Effector memory CD8-positive, alpha-beta T cell (primary cell): ENCODE data around the gene UCN3.
"Not testable (repeated sequence)": the region's sequence is repeated elsewhere in the genome, so short reads cannot be mapped to it uniquely, and the experiment has no call there.

Experiments used
- ATAC-seq: fragments of 150-1000 bp; cut with Tn5 transposase; replicated peaks from 2 replicates; pipeline ENCODE4 v1.10.0; 2021; ENCODE audit warnings: mild to moderate bottlenecking, moderate library complexity
- DNase-seq, 3 experiments: peaks; one replicate each; pipeline ENCODE4 v3.0.0; 2021
- H3K27ac Mint-ChIP-seq, 2 donors: one replicate each; pipeline ENCODE4 v1.8.0; 2022; ENCODE audit warnings: mild to moderate bottlenecking in 2 of 2, mixed read lengths in 2 of 2, moderate library complexity in 2 of 2
- H3K27me3 Mint-ChIP-seq, 2 donors: one replicate each; pipeline ENCODE4 v1.8.0; 2022; ENCODE audit warnings: mixed read lengths in 2 of 2
- H3K36me3 Mint-ChIP-seq: one replicate; pipeline ENCODE4 v1.8.0; 2022; ENCODE audit warnings: mild to moderate bottlenecking, moderate library complexity, mixed read lengths; ENCODE audit not compliant: insufficient read depth
- H3K4me1 Mint-ChIP-seq, 2 donors: one replicate each; pipeline ENCODE4 v1.8.0; 2022; ENCODE audit warnings: low read depth in 2 of 2, mixed read lengths in 2 of 2
- H3K4me3 Mint-ChIP-seq, 2 donors: one replicate each; pipeline ENCODE4 v1.8.0; 2022; ENCODE audit warnings: mild to moderate bottlenecking in 2 of 2, mixed read lengths in 2 of 2, moderate library complexity in 2 of 2
- H3K9me3 Mint-ChIP-seq, 2 donors: one replicate each; pipeline ENCODE4 v1.8.0; 2022; ENCODE audit warnings: mixed read lengths in 2 of 2

The UCN3 gene

GRCh38 chr10:5373891-5374611 lies 9.3 kb downstream of the UCN3 start:
- H3K4me3 Mint-ChIP-seq: no peak overlapping the region
- no peak overlapping the region for H3K27ac Mint-ChIP-seq
- H3K4me1 Mint-ChIP-seq: no peaks in the 10 kb centered on the region
- peaks cover 9 to 10% of the 10 kb centered on the region in 2 donors for H3K9me3 Mint-ChIP-seq
- no peak for DNase-seq
- H3K36me3 Mint-ChIP-seq: no peaks in the 10 kb centered on the region
- H3K27me3 Mint-ChIP-seq: peaks cover 18 to 21% of the 10 kb centered on the region in 2 donors
- ATAC-seq: no peak

DNA sequence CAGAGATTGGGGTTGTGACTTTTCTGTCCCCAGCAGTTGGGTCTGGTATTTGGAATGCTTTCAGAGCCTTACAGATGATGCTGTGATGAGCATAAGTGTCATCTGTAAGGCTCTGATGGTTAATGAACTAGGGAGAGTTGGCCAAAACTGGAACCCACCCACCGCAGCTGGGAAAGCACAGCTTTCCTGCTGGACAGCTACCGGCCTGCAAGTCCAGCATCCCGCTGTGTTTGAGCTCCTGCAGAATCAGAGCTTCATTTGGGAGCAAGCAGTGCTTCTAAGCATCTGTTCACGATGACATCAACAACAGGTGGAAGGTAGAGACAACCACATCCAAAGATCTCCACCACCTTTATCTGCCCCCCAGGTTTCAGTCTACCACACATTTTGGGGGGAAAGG lies 11.7 kb downstream of the UCN3 start:
- ATAC-seq: no peak
- H3K27ac Mint-ChIP-seq: no peak overlapping the region
- DNase-seq: no peak
- no peaks in the 10 kb centered on the region for H3K36me3 Mint-ChIP-seq
- no peaks in the 10 kb centered on the region for H3K4me1 Mint-ChIP-seq
- H3K4me3 Mint-ChIP-seq: no peak overlapping the region
- H3K27me3 Mint-ChIP-seq: peaks cover 18 to 21% of the 10 kb centered on the region in 2 donors
- no peaks in the 10 kb centered on the region for H3K9me3 Mint-ChIP-seq

- H3K4me1 Mint-ChIP-seq, H3K27ac Mint-ChIP-seq, H3K36me3 Mint-ChIP-seq, ATAC-seq, DNase-seq, H3K9me3 Mint-ChIP-seq, H3K4me3 Mint-ChIP-seq: not testable (repeated sequence)
- peaks cover 13 to 16% of the 10 kb centered on the region in 2 donors for H3K27me3 Mint-ChIP-seq
Measured at GRCh38 chr10:5379202-5379601, 14.4 kb downstream of the UCN3 start.

DNA sequence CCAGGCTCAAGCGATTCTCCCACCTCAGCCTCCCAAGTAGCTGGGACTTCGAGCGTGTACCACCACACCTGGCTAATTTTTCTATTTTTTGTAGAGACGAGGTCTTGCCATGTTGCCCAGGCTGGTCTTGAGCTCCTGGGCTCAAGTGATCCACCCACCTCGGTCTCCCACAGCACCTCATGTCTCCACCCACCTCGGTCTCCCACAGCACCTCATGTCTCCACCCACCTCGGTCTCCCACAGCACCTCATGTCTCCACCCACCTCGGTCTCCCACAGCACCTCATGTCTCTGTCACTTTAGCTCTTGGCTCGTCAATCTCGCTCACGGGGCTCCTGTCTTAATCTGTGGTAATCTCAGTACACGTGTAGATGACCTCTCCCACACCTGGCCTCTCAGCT lies 15.6 kb downstream of the UCN3 start:
- H3K36me3 Mint-ChIP-seq, H3K4me3 Mint-ChIP-seq, DNase-seq, H3K27me3 Mint-ChIP-seq, H3K9me3 Mint-ChIP-seq, H3K27ac Mint-ChIP-seq, H3K4me1 Mint-ChIP-seq, ATAC-seq: not testable (repeated sequence)

DNA sequence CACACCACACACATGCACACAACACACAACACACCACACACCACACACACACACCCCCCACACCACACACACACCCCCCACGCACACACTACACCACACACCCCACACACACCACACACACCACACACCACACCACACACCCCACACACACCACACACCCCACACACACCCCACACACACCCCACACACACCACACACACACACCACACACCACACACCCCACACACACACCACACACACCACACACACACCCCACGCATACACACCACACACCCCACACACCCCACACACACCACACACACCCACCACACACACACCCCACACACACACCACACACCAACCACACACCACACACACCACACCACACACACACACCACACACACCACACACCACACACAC lies 16.4 kb downstream of the UCN3 start:
- Mint-ChIP-seq H3K27me3 (peaks cover 4 to 6% of the 10 kb centered on the region in 2 donors), H3K36me3 (no peaks in the 10 kb centered on the region), H3K9me3 (no peaks in the 10 kb centered on the region), H3K4me1 (no peaks in the 10 kb centered on the region), H3K4me3 (no peak overlapping the region), H3K27ac (no peak overlapping the region)
- no peak for DNase-seq
- ATAC-seq: no peak

DNA sequence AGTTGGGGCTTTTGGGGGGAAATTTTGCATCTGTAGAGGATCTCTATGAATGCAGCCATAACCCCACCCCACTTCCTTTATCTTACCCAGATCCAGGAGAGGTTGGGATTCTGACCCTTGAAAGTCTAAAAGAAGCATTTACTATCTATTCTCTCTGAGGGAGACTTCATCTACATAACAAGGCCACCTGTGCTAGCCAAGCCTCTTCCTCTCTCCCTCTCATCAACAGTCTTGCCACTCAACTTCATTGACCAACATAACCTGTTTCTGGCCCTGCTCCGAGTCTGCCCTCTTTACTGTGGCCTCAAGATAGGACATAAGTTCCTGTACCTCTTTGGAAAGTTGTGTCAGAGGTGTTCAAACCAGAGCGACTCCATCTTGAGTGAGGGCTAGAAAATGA lies 20.5 kb downstream of the UCN3 start:
- H3K36me3 Mint-ChIP-seq: no peaks in the 10 kb centered on the region
- no peak overlapping the region for H3K4me3 Mint-ChIP-seq
- H3K4me1 Mint-ChIP-seq: no peaks in the 10 kb centered on the region
- ATAC-seq (no peak), DNase-seq (no peak)
- no peak overlapping the region for H3K27ac Mint-ChIP-seq
- H3K9me3 Mint-ChIP-seq: peaks cover 8 to 11% of the 10 kb centered on the region in 2 donors
- peaks cover 15 to 18% of the 10 kb centered on the region in 2 donors for H3K27me3 Mint-ChIP-seq

GRCh38 chr10:5387169-5387568 lies 22.4 kb downstream of the UCN3 start:
- DNase-seq (no peak), ATAC-seq (no peak)
- no peaks in the 10 kb centered on the region for H3K36me3 Mint-ChIP-seq
- H3K4me1 Mint-ChIP-seq: no peaks in the 10 kb centered on the region
- H3K27ac Mint-ChIP-seq: no peak overlapping the region
- H3K9me3 Mint-ChIP-seq: peaks cover 15 to 26% of the 10 kb centered on the region in 2 donors
- peaks cover 15 to 18% of the 10 kb centered on the region in 2 donors for H3K27me3 Mint-ChIP-seq
- no peak overlapping the region for H3K4me3 Mint-ChIP-seq

- no peaks in the 10 kb centered on the region for H3K4me1 Mint-ChIP-seq
- DNase-seq (no peak), ATAC-seq (no peak)
- H3K4me3 Mint-ChIP-seq: no peak overlapping the region
- no peak overlapping the region for H3K27ac Mint-ChIP-seq
- H3K9me3 Mint-ChIP-seq: peaks cover 15 to 31% of the 10 kb centered on the region in 2 donors
- H3K27me3 Mint-ChIP-seq: peaks cover 27 to 43% of the 10 kb centered on the region in 2 donors
- no peaks in the 10 kb centered on the region for H3K36me3 Mint-ChIP-seq
Measured at GRCh38 chr10:5390607-5391205, 25.9 kb downstream of the UCN3 start.

DNA sequence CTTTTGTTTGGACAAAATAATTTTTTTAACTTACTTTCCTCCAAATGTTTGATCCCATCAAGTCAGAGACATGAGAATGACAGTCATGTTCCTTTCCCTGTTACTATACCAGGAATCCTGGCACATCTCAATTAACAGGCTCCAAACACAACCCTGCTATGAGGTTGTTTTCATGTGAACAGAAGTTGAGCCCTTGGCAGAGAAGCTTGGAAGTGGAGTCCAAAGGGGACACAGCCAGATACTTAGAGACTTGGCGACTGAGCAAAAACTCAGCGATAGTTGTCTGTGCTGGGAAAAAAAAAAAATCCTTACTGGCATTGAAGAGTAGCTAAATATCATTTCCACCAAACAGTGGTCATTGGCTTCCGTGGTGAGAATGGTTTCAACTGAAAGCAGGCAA lies 27.0 kb downstream of the UCN3 start:
- Mint-ChIP-seq H3K9me3 (peaks cover 15 to 31% of the 10 kb centered on the region in 2 donors), H3K4me1 (no peaks in the 10 kb centered on the region), H3K27ac (no peak overlapping the region), H3K36me3 (no peaks in the 10 kb centered on the region), H3K27me3 (peaks cover 24 to 39% of the 10 kb centered on the region in 2 donors), H3K4me3 (no peak overlapping the region)
- no peak for ATAC-seq
- no peak for DNase-seq

- no peak overlapping the region for H3K4me3 Mint-ChIP-seq
- no peaks in the 10 kb centered on the region for H3K36me3 Mint-ChIP-seq
- peaks cover 12 to 24% of the 10 kb centered on the region in 2 donors for H3K9me3 Mint-ChIP-seq
- no peaks in the 10 kb centered on the region for H3K4me1 Mint-ChIP-seq
- peaks cover 27 to 48% of the 10 kb centered on the region in 2 donors for H3K27me3 Mint-ChIP-seq
- H3K27ac Mint-ChIP-seq: no peak overlapping the region
- no peak for ATAC-seq
- no peak for DNase-seq
Measured at GRCh38 chr10:5393529-5393928, 28.8 kb downstream of the UCN3 start.

GRCh38 chr10:5395168-5395567 lies 30.4 kb downstream of the UCN3 start:
- Mint-ChIP-seq H3K27ac (no peak overlapping the region), H3K27me3 (peaks cover 43 to 64% of the 10 kb centered on the region in 2 donors), H3K36me3 (no peaks in the 10 kb centered on the region), H3K4me3 (no peak overlapping the region), H3K4me1 (no peaks in the 10 kb centered on the region), H3K9me3 (peaks cover 7 to 20% of the 10 kb centered on the region in 2 donors)
- DNase-seq (no peak), ATAC-seq (no peak)

DNA sequence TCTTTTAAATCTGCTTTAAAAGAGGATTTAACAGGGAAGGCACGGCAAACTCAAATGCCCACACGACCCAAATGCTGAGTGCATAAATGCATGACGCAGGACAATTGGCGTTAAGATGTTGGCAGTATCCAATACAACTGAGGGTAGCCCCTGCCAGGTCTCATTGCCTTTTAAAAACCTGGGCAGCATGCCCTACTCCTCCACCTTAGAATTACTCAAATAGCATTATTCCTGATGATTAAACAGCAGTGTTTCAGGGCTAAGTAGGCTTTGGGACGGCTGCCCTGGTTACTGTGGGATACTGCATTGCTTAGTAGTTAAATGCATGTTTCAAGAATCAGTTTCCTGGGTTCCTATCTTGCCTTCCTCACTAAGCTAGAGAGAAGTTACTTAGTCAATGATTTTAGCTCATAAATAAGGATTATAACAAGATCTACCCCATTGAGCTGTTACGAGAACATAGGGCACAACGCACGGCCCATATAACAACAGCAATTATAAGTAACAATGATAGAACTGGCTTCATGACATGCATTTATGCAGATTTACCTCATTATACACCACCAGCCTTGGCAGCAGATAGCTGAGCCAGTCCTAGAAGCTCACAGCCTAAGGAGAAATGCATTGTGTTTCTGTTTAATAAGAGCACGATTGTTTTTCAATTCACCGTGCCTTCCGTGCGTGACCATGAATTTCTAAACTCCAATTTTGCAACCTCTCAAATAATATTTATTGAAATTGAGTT lies 32.0 kb downstream of the UCN3 start:
- Mint-ChIP-seq H3K9me3 (peaks cover 0 to 6% of the 10 kb centered on the region in 2 donors), H3K27ac (no peak overlapping the region), H3K36me3 (no peaks in the 10 kb centered on the region), H3K4me3 (no peak overlapping the region), H3K27me3 (peaks cover 49 to 66% of the 10 kb centered on the region in 2 donors), H3K4me1 (no peaks in the 10 kb centered on the region)
- DNase-seq (no peak), ATAC-seq (no peak)

- H3K9me3 Mint-ChIP-seq: no peaks in the 10 kb centered on the region
- no peak for DNase-seq
- no peak overlapping the region for H3K27ac Mint-ChIP-seq
- no peak overlapping the region for H3K4me3 Mint-ChIP-seq
- no peaks in the 10 kb centered on the region for H3K36me3 Mint-ChIP-seq
- no peak for ATAC-seq
- H3K27me3 Mint-ChIP-seq: peaks cover 45 to 53% of the 10 kb centered on the region in 2 donors
- no peaks in the 10 kb centered on the region for H3K4me1 Mint-ChIP-seq
Measured at GRCh38 chr10:5399332-5399731, 34.6 kb downstream of the UCN3 start.
